ENCODE data around the gene CDCA7.
"Not testable (repeated sequence)": the region's sequence is repeated elsewhere in the genome, so short reads cannot be mapped to it uniquely, and the experiment has no call there.

CDCA7 gene

DNA sequence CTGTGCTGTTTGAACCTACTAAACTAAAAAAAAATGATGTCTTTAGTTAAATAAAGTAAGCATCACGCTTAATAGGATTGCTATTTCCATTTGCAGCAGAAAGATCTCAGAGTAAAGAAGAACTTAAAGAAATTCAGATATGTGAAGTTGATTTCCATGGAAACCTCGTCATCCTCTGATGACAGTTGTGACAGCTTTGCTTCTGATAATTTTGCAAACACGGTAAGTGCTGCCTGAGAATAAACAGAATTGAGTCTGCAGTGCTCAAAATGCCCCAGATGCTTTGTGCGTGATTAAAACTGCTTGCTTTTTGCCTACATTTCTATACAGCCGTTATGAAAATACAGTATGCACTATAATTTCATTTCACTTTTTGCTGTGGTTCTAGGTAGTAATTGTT lies 3.9 kb downstream of the CDCA7 start:
- Histone ChIP-seq H3K36me3 (ENCODE audit: control insufficient read depth, insufficient read depth, low read length) (peaks cover 53% of the 10 kb centered on the region), H3K27me3 (ENCODE audit: control insufficient read depth, insufficient read depth, low read length) (no peaks in the 10 kb centered on the region), H3K9me3 (ENCODE audit: control insufficient read depth, insufficient read depth, low read depth, low read length) (no peaks in the 10 kb centered on the region), H3K4me1 (ENCODE audit: control insufficient read depth, insufficient read depth, low read length) (peaks cover 18% of the 10 kb centered on the region), H3K9ac (ENCODE audit: low read length) (no peak overlapping the region), H3K4me3 (ENCODE audit: low read depth, low read length) (no peak overlapping the region), H3K27ac (ENCODE audit: low read depth, low read length) (no peak overlapping the region)

DNA sequence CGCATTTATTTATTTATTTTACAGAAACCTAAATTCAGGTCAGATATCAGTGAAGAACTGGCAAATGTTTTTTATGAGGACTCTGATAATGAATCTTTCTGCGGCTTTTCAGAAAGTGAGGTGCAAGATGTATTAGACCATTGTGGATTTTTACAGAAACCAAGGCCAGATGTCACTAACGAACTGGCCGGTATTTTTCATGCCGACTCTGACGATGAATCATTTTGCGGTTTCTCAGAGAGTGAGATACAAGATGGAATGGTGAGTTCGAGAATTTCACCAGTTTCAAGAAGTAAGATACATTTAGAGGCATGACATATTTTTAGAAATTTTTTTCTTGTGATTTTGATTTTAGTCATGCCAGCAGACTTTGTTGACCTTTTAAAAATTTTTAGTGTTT lies 4.6 kb downstream of the CDCA7 start:
- Histone ChIP-seq H3K36me3 (ENCODE audit: control insufficient read depth, insufficient read depth, low read length) (peaks cover 60% of the 10 kb centered on the region), H3K4me3 (ENCODE audit: low read depth, low read length) (no peak overlapping the region), H3K27ac (ENCODE audit: low read depth, low read length) (no peak overlapping the region), H3K9ac (ENCODE audit: low read length) (no peak overlapping the region), H3K27me3 (ENCODE audit: control insufficient read depth, insufficient read depth, low read length) (no peaks in the 10 kb centered on the region), H3K9me3 (ENCODE audit: control insufficient read depth, insufficient read depth, low read depth, low read length) (no peaks in the 10 kb centered on the region), H3K4me1 (ENCODE audit: control insufficient read depth, insufficient read depth, low read length) (peaks cover 14% of the 10 kb centered on the region)

DNA sequence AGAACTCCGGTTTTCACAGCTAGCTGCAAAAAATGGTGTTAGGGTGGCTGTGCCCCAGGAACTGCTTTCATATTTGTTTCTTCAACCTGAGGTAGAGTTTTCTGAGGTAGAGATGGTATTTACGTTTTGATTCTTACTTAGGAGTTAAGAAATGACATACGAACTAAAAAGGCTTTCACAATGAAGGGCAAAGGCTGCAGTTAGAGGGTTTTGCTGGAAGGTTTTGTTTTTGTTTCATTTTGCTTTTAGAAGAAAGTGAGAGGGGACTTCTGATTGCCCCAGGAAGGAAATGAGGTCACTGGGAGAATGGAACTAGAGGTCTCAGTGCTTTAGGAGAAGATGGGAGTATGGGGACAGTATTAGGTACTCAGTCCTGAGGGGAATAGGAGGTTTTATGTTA lies 15.5 kb downstream of the CDCA7 start:
- peaks cover 65% of the 10 kb centered on the region for H3K36me3 ChIP-seq (ENCODE audit: control insufficient read depth, insufficient read depth, low read length)
- peak overlapping the region; percentile 62; the same call in 1 of the 2 replicates for H3K27ac ChIP-seq (ENCODE audit: low read depth, low read length)
- no peak overlapping the region for H3K9ac ChIP-seq (ENCODE audit: low read length)
- no peaks in the 10 kb centered on the region for H3K9me3 ChIP-seq (ENCODE audit: control insufficient read depth, insufficient read depth, low read depth, low read length)
- H3K4me3 ChIP-seq (ENCODE audit: low read depth, low read length) = no peak overlapping the region
- H3K4me1 ChIP-seq (ENCODE audit: control insufficient read depth, insufficient read depth, low read length) = peaks cover 9% of the 10 kb centered on the region
- H3K27me3 ChIP-seq (ENCODE audit: control insufficient read depth, insufficient read depth, low read length) = no peaks in the 10 kb centered on the region

DNA sequence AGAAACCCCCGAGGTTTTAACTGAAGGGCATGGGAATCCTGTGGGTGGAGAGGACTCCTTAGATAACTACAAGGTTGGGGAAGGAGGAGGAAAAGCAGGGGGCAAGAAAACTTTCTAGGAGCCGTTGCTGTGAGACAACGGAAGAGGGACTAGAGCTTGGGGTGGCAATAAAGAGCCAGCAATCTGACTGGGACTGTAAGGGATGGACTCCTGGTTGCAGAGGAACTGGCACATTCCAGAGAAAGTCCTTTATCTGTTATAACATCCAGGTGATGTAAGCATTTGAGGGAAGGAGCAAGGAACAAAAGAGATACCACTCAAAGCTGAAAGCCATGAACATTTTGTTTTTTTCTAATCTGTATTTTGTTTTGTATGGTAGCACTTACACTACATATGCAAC lies 16.4 kb downstream of the CDCA7 start:
- no peak overlapping the region for H3K9ac ChIP-seq (ENCODE audit: low read length)
- H3K36me3 ChIP-seq (ENCODE audit: control insufficient read depth, insufficient read depth, low read length) = peaks cover 56% of the 10 kb centered on the region
- peaks cover 9% of the 10 kb centered on the region for H3K4me1 ChIP-seq (ENCODE audit: control insufficient read depth, insufficient read depth, low read length)
- H3K9me3 ChIP-seq (ENCODE audit: control insufficient read depth, insufficient read depth, low read depth, low read length) = no peaks in the 10 kb centered on the region
- H3K27me3 ChIP-seq (ENCODE audit: control insufficient read depth, insufficient read depth, low read length) = no peaks in the 10 kb centered on the region
- H3K27ac ChIP-seq (ENCODE audit: low read depth, low read length) = no peak overlapping the region
- no peak overlapping the region for H3K4me3 ChIP-seq (ENCODE audit: low read depth, low read length)

DNA sequence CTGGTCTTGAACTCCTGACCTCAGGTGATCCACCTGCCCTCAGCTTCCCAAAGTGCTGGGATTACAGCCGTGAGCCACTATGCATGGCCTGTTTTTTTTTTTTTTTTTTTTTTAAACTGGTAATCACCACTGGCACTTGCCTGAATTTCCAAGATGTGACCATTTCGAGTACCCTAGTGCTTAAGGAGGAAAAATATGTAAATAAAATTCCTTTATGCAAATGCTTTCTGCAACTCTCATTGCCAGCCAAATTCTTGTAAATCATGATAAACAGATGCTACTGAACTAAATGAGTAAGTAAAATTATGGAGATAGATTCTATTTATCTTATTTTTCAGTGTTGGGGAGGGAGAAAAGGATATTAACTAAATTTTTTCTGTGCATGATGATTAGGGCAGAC lies 18.6 kb downstream of the CDCA7 start:
- H3K4me1 ChIP-seq (ENCODE audit: control insufficient read depth, insufficient read depth, low read length) = peaks cover 9% of the 10 kb centered on the region
- no peak overlapping the region for H3K9ac ChIP-seq (ENCODE audit: low read length)
- no peak overlapping the region for H3K4me3 ChIP-seq (ENCODE audit: low read depth, low read length)
- H3K27me3 ChIP-seq (ENCODE audit: control insufficient read depth, insufficient read depth, low read length) = no peaks in the 10 kb centered on the region
- H3K27ac ChIP-seq (ENCODE audit: low read depth, low read length) = no peak overlapping the region
- H3K36me3 ChIP-seq (ENCODE audit: control insufficient read depth, insufficient read depth, low read length) = peaks cover 34% of the 10 kb centered on the region
- no peaks in the 10 kb centered on the region for H3K9me3 ChIP-seq (ENCODE audit: control insufficient read depth, insufficient read depth, low read depth, low read length)

DNA sequence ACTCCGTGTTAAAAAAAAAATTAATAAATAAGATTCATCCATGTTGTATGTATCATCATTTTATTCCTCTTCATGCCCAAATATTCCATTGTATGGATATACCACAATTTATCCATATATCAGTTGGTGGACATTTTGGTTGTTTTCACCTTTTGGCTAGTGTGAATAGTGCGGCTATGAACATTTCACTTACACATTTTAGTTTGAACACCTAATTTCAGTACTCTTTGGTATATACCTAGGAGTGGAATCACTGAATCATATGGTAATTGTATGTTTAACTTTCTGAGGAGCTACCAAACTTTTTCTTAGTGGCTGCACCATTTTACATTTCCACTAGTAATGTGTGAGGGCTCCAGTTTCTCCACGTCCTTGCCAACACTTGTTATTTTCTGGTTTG lies 20.0 kb downstream of the CDCA7 start:
- Histone ChIP-seq H3K4me1 (ENCODE audit: control insufficient read depth, insufficient read depth, low read length) (peaks cover 9% of the 10 kb centered on the region), H3K27ac (ENCODE audit: low read depth, low read length) (no peak overlapping the region), H3K9me3 (ENCODE audit: control insufficient read depth, insufficient read depth, low read depth, low read length) (no peaks in the 10 kb centered on the region), H3K4me3 (ENCODE audit: low read depth, low read length) (no peak overlapping the region), H3K36me3 (ENCODE audit: control insufficient read depth, insufficient read depth, low read length) (peaks cover 20% of the 10 kb centered on the region), H3K27me3 (ENCODE audit: control insufficient read depth, insufficient read depth, low read length) (no peaks in the 10 kb centered on the region), H3K9ac (ENCODE audit: low read length) (no peak overlapping the region)

DNA sequence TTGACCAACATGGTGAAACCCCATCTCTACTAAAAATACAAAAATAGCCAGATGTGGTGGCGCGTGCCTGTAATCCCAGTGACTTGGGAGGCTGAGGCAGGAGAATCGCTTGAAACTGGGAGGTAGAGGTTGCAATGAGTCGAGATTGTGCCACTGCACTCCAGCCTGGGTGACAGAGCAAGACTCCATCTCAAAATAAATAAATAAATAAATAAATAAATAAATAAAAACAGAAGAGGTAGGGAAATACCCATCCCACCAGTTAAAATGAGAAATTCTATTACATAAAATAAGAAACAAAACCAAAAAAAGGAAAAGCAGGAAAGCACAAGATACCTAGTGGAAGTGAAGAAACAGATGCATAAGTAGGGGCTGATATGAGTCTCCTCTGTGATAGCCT lies 30.9 kb downstream of the CDCA7 start:
- H3K9me3 ChIP-seq (ENCODE audit: control insufficient read depth, insufficient read depth, low read depth, low read length); H3K36me3 ChIP-seq (ENCODE audit: control insufficient read depth, insufficient read depth, low read length); H3K27me3 ChIP-seq (ENCODE audit: control insufficient read depth, insufficient read depth, low read length); H3K4me3 ChIP-seq (ENCODE audit: low read depth, low read length); H3K9ac ChIP-seq (ENCODE audit: low read length); H3K27ac ChIP-seq (ENCODE audit: low read depth, low read length); H3K4me1 ChIP-seq (ENCODE audit: control insufficient read depth, insufficient read depth, low read length): not testable (repeated sequence)

DNA sequence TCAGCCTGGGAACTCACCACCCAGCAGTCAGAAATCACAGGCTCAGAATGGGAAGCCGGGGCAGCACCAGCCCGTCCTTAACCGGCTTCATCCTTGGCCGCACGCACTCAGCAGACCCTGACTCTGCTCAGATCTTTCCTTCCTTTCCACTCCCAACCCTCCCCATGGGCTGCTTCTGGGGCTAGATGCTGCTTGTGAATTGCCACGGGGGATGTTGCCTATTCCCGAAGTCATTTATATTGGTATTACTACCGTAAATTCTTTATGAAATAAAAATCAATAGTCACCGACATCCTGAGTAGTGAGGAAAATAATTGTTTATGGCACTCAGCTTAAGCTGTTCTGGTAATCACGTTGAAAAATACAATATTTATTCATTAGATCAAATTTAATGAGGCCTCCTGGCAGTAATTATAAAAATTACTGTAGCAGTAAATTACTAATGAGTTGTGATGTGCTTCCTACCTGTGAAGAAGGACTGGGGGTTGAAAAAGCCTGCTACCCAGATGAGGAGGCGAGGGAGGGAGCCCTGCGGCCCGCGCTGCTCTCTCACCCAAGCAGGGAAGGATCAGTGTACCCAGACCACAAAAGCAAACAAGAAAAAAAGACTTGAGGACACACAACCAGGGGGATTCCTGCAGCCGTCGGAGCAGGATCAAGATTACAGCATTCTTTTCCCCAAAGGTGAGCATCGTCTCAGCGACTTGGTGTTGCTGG lies 31.5 kb downstream of the CDCA7 start:
- Histone ChIP-seq H3K27ac (ENCODE audit: low read depth, low read length) (no peak overlapping the region), H3K9ac (ENCODE audit: low read length) (no peak overlapping the region), H3K27me3 (ENCODE audit: control insufficient read depth, insufficient read depth, low read length) (no peaks in the 10 kb centered on the region), H3K4me3 (ENCODE audit: low read depth, low read length) (no peak overlapping the region), H3K9me3 (ENCODE audit: control insufficient read depth, insufficient read depth, low read depth, low read length) (no peaks in the 10 kb centered on the region), H3K36me3 (ENCODE audit: control insufficient read depth, insufficient read depth, low read length) (no peaks in the 10 kb centered on the region), H3K4me1 (ENCODE audit: control insufficient read depth, insufficient read depth, low read length) (peaks cover 8% of the 10 kb centered on the region; the same call in 1 of the 2 replicates)

DNA sequence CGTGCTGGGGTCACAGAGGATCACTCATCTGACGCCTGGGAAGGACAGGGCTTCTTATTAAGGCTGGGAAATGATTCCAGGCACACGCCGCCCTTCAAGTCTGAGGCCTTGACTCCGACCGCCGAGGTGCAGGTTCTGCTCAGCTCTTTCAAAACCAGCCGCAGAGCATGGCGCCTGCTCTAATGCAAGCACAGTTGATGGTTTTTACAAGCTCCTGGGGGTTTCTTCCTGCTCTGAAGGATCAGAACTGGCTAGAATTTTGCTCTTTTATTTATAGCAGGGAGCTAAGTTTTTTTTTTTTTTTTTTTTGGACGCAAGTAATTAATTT lies 32.0 kb downstream of the CDCA7 start:
- peaks cover 8% of the 10 kb centered on the region; the same call in 1 of the 2 replicates for H3K4me1 ChIP-seq (ENCODE audit: control insufficient read depth, insufficient read depth, low read length)
- no peaks in the 10 kb centered on the region for H3K27me3 ChIP-seq (ENCODE audit: control insufficient read depth, insufficient read depth, low read length)
- H3K4me3 ChIP-seq (ENCODE audit: low read depth, low read length) = no peak overlapping the region
- H3K9me3 ChIP-seq (ENCODE audit: control insufficient read depth, insufficient read depth, low read depth, low read length) = no peaks in the 10 kb centered on the region
- no peak overlapping the region for H3K27ac ChIP-seq (ENCODE audit: low read depth, low read length)
- H3K9ac ChIP-seq (ENCODE audit: low read length) = no peak overlapping the region
- H3K36me3 ChIP-seq (ENCODE audit: control insufficient read depth, insufficient read depth, low read length) = no peaks in the 10 kb centered on the region

DNA sequence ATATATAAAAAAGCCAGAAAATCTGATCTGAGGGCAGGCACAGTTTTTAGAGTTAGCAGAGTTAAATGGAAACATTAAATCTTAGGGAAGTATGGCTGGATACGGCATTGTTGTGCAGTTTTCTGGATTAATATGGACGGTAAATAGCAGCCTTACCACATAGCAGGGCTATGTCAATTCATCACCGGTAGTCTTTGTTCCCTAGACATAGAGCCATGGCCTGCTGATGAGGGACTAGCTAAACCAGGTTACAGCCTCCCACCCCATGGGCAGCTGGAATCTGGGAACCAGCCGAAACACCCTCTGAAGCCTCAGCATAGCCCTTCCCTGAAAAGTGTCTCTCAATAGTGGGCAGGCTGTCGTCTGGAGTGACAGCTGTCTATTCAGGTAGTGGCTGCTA lies 32.4 kb downstream of the CDCA7 start:
- no peaks in the 10 kb centered on the region for H3K36me3 ChIP-seq (ENCODE audit: control insufficient read depth, insufficient read depth, low read length)
- peaks cover 8% of the 10 kb centered on the region; the same call in 1 of the 2 replicates for H3K4me1 ChIP-seq (ENCODE audit: control insufficient read depth, insufficient read depth, low read length)
- H3K27ac ChIP-seq (ENCODE audit: low read depth, low read length) = no peak overlapping the region
- H3K4me3 ChIP-seq (ENCODE audit: low read depth, low read length) = no peak overlapping the region
- H3K9ac ChIP-seq (ENCODE audit: low read length) = no peak overlapping the region
- H3K9me3 ChIP-seq (ENCODE audit: control insufficient read depth, insufficient read depth, low read depth, low read length) = no peaks in the 10 kb centered on the region
- no peaks in the 10 kb centered on the region for H3K27me3 ChIP-seq (ENCODE audit: control insufficient read depth, insufficient read depth, low read length)

DNA sequence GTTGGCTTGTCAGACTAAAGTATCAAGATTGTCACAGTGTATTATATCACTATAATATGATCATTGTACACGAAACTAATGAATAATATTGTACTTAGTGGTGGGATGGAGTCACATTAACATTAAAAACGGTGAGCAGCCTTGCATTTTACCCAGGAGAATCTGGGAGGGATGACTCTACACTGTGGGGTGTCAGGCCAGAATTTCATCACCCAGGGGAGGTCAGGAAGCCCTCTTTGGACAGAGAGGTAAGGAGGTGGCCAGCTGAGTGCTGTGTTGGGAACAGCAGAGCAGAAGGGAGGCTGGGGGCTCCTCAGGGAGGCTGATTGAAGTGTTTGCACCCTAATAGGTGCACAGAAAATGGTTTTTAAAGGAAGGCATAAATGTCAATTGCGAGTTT lies 33.0 kb downstream of the CDCA7 start:
- H3K9me3 ChIP-seq (ENCODE audit: control insufficient read depth, insufficient read depth, low read depth, low read length) = no peaks in the 10 kb centered on the region
- peaks cover 8% of the 10 kb centered on the region; the same call in 1 of the 2 replicates for H3K4me1 ChIP-seq (ENCODE audit: control insufficient read depth, insufficient read depth, low read length)
- H3K4me3 ChIP-seq (ENCODE audit: low read depth, low read length) = no peak overlapping the region
- no peak overlapping the region for H3K9ac ChIP-seq (ENCODE audit: low read length)
- no peak overlapping the region for H3K27ac ChIP-seq (ENCODE audit: low read depth, low read length)
- H3K36me3 ChIP-seq (ENCODE audit: control insufficient read depth, insufficient read depth, low read length) = no peaks in the 10 kb centered on the region
- no peaks in the 10 kb centered on the region for H3K27me3 ChIP-seq (ENCODE audit: control insufficient read depth, insufficient read depth, low read length)

DNA sequence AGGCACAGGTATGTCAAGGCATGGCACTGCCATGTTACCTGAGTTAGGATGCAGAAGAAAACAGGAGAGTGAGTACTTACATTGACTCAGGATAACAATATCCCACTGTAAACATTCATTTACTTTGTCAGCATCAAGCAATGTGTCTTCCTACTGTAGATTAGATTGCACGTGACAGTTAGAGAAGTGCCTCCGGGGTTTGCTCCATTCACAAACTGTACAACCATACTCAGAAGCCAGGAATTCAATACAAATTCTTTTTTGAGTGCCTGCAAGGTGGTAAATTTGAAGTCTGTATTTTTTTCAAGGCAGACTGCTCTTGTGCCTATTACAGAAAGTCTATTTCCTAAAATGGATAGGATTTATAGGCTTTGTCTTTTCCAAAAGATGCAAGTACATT lies 34.1 kb downstream of the CDCA7 start:
- Histone ChIP-seq H3K9ac (ENCODE audit: low read length) (no peak overlapping the region), H3K27ac (ENCODE audit: low read depth, low read length) (no peak overlapping the region), H3K4me1 (ENCODE audit: control insufficient read depth, insufficient read depth, low read length) (peaks cover 17% of the 10 kb centered on the region), H3K9me3 (ENCODE audit: control insufficient read depth, insufficient read depth, low read depth, low read length) (no peaks in the 10 kb centered on the region), H3K4me3 (ENCODE audit: low read depth, low read length) (no peak overlapping the region), H3K27me3 (ENCODE audit: control insufficient read depth, insufficient read depth, low read length) (no peaks in the 10 kb centered on the region), H3K36me3 (ENCODE audit: control insufficient read depth, insufficient read depth, low read length) (no peaks in the 10 kb centered on the region)
